Activated CD8-positive, alpha-beta memory T cell treated with anti-CD3 and anti-CD28 coated beads, Interleukin-2, amount 10 ng/mL, durations not matched to agents 7 days and 5 days (primary cell): ENCODE measurements around the gene SERPINB2. TPM values are rescaled to one million over a fixed set of nuclear protein-coding genes. Genes with fewer than 3 reads are reported as not detected.

Source experiments
- ATAC-seq: fragments of 150-1000 bp; cut with Tn5 transposase; one replicate; pipeline ENCODE4 v1.10.0; 2021; ENCODE audit warnings: moderate library complexity
- CTCF ChIA-PET: fragments of 350-600 bp; sonication (Branson Sonifier 250); formaldehyde crosslinking; loops from one replicate; lab custom pipeline; 2021; ENCODE audit warnings: antibody characterized with exemption; lab: Charles Lee
- DNase-seq: peaks from one replicate; pipeline ENCODE4 v3.0.0-alpha.2; 2020
- H3K27ac Mint-ChIP-seq: one replicate; pipeline ENCODE4 v1.8.0; 2021; ENCODE audit warnings: mild to moderate bottlenecking, mixed read lengths
- H3K27me3 Mint-ChIP-seq: one replicate; pipeline ENCODE4 v1.8.0; 2021; ENCODE audit warnings: mixed read lengths
- H3K36me3 Mint-ChIP-seq: one replicate; pipeline ENCODE4 v1.8.0; 2021; ENCODE audit warnings: mild to moderate bottlenecking, mixed read lengths
- H3K4me1 Mint-ChIP-seq: one replicate; pipeline ENCODE4 v1.8.0; 2021; ENCODE audit warnings: mixed read lengths
- H3K4me3 Mint-ChIP-seq: one replicate; pipeline ENCODE4 v1.8.0; 2021; ENCODE audit warnings: mild to moderate bottlenecking, moderate library complexity, mixed read lengths
- H3K9me3 Mint-ChIP-seq: one replicate; pipeline ENCODE4 v1.8.0; 2022; ENCODE audit warnings: low read depth, mixed read lengths
- total RNA-seq, 2 experiments: library from RNA; stranded (reverse); gene quantifications; one replicate each; pipeline ENCODE4 v1.2.3, GENCODE V29; 2021

The SERPINB2 gene
- total RNA-seq, 2 experiments from 2014 or later = not detected

GRCh38 chr18:63871836-63872235 lies 15.7 kb upstream of the SERPINB2 start:
- Mint-ChIP-seq H3K4me3 (no peak overlapping the region), H3K4me1 (no peaks in the 10 kb centered on the region), H3K9me3 (no peaks in the 10 kb centered on the region), H3K27me3 (peaks cover 7% of the 10 kb centered on the region), H3K36me3 (no peaks in the 10 kb centered on the region), H3K27ac (no peak overlapping the region)
- ATAC-seq (no peak), DNase-seq (no peak)
- CTCF ChIA-PET = no interaction called here

GRCh38 chr18:63872586-63872985 lies 14.9 kb upstream of the SERPINB2 start:
- H3K4me1 Mint-ChIP-seq = no peaks in the 10 kb centered on the region
- CTCF ChIA-PET = no interaction called here
- peaks cover 7% of the 10 kb centered on the region for H3K27me3 Mint-ChIP-seq
- no peak overlapping the region for H3K27ac Mint-ChIP-seq
- H3K9me3 Mint-ChIP-seq = no peaks in the 10 kb centered on the region
- ATAC-seq (no peak), DNase-seq (no peak)
- H3K4me3 Mint-ChIP-seq = no peak overlapping the region
- H3K36me3 Mint-ChIP-seq = no peaks in the 10 kb centered on the region

DNA sequence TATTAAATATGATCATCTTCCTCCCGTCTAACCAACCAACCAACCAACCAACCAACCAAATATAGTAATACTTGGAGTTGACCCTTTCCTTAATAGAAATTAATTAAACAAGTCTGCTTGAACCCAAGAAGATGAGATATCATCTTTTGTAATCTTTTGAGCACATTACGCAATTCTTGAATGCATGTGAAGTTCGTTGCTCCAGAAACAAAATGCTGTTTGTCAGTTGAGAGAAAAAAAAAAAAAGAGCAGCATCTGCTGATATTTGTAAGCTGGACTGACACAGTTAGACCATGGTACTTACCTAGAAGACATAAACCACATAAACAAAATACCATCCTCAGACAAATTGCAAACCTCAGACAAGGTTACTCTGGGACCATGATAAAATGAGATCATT lies 9.2 kb upstream of the SERPINB2 start:
- H3K27me3 Mint-ChIP-seq = peaks cover 11% of the 10 kb centered on the region
- H3K9me3 Mint-ChIP-seq = no peaks in the 10 kb centered on the region
- no peaks in the 10 kb centered on the region for H3K36me3 Mint-ChIP-seq
- H3K4me3 Mint-ChIP-seq = no peak overlapping the region
- CTCF ChIA-PET = no interaction called here
- DNase-seq (no peak), ATAC-seq (no peak)
- no peak overlapping the region for H3K27ac Mint-ChIP-seq
- no peaks in the 10 kb centered on the region for H3K4me1 Mint-ChIP-seq

DNA sequence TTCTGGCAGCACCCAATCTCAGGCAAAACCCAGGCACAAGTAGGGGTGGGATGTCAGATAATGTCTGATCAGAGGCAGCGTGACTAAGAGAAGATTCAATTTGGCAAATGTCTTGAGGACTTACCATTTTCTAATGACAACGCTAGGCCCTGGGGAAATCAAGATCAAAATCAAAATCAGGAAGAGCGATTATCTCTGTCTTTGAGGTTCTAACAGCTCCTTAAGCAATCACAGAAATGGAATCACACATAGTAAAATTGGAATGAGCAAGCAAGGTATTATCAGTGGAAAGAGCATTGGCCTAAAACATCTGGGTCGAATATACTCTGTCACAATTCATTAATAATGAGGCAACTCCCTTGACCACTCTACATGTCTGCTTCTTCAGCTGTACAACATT lies 8.6 kb upstream of the SERPINB2 start:
- DNase-seq (no peak), ATAC-seq (no peak)
- peaks cover 11% of the 10 kb centered on the region for H3K27me3 Mint-ChIP-seq
- no peaks in the 10 kb centered on the region for H3K36me3 Mint-ChIP-seq
- H3K4me3 Mint-ChIP-seq = no peak overlapping the region
- CTCF ChIA-PET = no interaction called here
- H3K27ac Mint-ChIP-seq = no peak overlapping the region
- no peaks in the 10 kb centered on the region for H3K4me1 Mint-ChIP-seq
- no peaks in the 10 kb centered on the region for H3K9me3 Mint-ChIP-seq

- Mint-ChIP-seq H3K4me3 (no peak overlapping the region), H3K27ac (no peak overlapping the region), H3K27me3 (peaks cover 15% of the 10 kb centered on the region), H3K9me3 (no peaks in the 10 kb centered on the region), H3K4me1 (no peaks in the 10 kb centered on the region), H3K36me3 (no peaks in the 10 kb centered on the region)
- ATAC-seq = no peak
- DNase-seq = no peak
- CTCF ChIA-PET = no interaction called here
These were observed 7.8 kb upstream of the SERPINB2 start for GRCh38 chr18:63879709-63880108.

GRCh38 chr18:63881851-63882250 lies 5.7 kb upstream of the SERPINB2 start:
- Mint-ChIP-seq H3K9me3 (no peaks in the 10 kb centered on the region), H3K27me3 (peaks cover 18% of the 10 kb centered on the region), H3K27ac (no peak overlapping the region), H3K4me1 (no peaks in the 10 kb centered on the region), H3K4me3 (no peak overlapping the region), H3K36me3 (no peaks in the 10 kb centered on the region)
- ATAC-seq = no peak
- DNase-seq = no peak
- CTCF ChIA-PET = no interaction called here

DNA sequence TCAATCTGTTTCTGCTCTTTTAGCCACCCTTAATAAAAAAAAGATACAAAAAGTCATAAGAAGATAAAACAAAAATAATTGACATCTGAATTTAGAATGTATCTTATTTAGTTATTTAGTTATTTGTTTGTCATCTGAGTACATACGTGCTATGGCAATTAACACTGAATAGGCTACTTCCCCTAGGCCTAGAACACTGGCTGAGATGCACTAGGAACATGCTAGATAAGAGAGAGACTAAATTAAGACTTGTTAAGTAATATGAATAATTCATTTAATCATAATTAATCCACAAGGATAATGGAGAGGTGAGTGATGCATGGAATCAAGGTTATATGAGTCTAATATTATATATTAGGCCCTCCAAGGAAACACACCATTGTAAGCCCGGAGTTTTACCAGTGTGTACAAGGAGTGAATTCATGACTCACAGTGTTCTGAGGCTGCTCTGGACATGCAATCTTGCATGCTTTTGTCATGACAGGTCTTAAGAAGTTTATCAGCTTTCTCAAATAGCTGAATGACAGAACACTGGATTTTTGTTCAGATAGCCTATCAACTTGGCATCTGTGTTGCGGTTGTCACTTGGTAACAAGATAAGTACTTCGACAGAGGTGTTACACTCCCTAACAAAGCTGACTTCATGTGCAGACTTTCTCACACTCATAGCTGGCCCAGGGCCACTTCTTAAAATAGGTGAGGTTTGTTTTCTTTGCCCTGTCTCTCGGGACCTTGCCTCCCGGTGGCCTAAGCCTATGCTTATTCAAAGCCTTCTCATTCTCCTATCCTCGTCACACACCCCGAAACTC lies 5.0 kb upstream of the SERPINB2 start:
- peaks cover 21% of the 10 kb centered on the region for H3K27me3 Mint-ChIP-seq
- H3K27ac Mint-ChIP-seq = no peak overlapping the region
- no peaks in the 10 kb centered on the region for H3K9me3 Mint-ChIP-seq
- CTCF ChIA-PET = no interaction called here
- H3K36me3 Mint-ChIP-seq = no peaks in the 10 kb centered on the region
- no peaks in the 10 kb centered on the region for H3K4me1 Mint-ChIP-seq
- no peak overlapping the region for H3K4me3 Mint-ChIP-seq
- ATAC-seq (no peak), DNase-seq (no peak)

DNA sequence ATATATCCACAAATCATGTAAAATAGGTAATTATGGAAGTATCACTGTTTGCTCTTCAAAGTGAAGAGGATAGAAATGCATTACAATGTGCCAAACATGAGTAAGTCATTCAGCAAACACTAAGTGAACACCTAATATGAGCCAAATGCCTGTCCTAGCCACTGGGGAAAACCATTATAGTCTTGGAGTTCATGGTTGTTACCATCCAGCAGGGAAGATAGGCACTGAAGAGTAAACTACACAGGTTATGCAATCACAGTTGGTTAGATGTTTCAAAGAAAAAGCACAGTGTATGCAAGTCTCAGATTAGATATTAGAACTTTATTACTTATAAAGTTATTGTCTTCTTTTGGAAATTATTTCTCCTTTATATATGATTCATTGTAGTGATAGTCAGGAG lies 3.9 kb upstream of the SERPINB2 start:
- H3K27ac Mint-ChIP-seq = no peak overlapping the region
- ATAC-seq (no peak), DNase-seq (no peak)
- H3K4me1 Mint-ChIP-seq = no peaks in the 10 kb centered on the region
- no peaks in the 10 kb centered on the region for H3K9me3 Mint-ChIP-seq
- CTCF ChIA-PET = no interaction called here
- H3K4me3 Mint-ChIP-seq = no peak overlapping the region
- H3K36me3 Mint-ChIP-seq = no peaks in the 10 kb centered on the region
- H3K27me3 Mint-ChIP-seq = peaks cover 20% of the 10 kb centered on the region

GRCh38 chr18:63888470-63889190 lies 1.1 kb downstream of the SERPINB2 start:
- H3K36me3 Mint-ChIP-seq = no peaks in the 10 kb centered on the region
- H3K27me3 Mint-ChIP-seq = peaks cover 13% of the 10 kb centered on the region
- ATAC-seq (no peak), DNase-seq (no peak)
- H3K4me1 Mint-ChIP-seq = no peaks in the 10 kb centered on the region
- H3K4me3 Mint-ChIP-seq = no peak overlapping the region
- CTCF ChIA-PET = no interaction called here
- H3K9me3 Mint-ChIP-seq = no peaks in the 10 kb centered on the region
- H3K27ac Mint-ChIP-seq = no peak overlapping the region

GRCh38 chr18:63889626-63890025 lies 2.1 kb downstream of the SERPINB2 start:
- Mint-ChIP-seq H3K36me3 (no peaks in the 10 kb centered on the region), H3K4me1 (no peaks in the 10 kb centered on the region), H3K27me3 (peaks cover 13% of the 10 kb centered on the region), H3K4me3 (no peak overlapping the region), H3K27ac (no peak overlapping the region), H3K9me3 (no peaks in the 10 kb centered on the region)
- CTCF ChIA-PET = no interaction called here
- ATAC-seq (no peak), DNase-seq (no peak)

DNA sequence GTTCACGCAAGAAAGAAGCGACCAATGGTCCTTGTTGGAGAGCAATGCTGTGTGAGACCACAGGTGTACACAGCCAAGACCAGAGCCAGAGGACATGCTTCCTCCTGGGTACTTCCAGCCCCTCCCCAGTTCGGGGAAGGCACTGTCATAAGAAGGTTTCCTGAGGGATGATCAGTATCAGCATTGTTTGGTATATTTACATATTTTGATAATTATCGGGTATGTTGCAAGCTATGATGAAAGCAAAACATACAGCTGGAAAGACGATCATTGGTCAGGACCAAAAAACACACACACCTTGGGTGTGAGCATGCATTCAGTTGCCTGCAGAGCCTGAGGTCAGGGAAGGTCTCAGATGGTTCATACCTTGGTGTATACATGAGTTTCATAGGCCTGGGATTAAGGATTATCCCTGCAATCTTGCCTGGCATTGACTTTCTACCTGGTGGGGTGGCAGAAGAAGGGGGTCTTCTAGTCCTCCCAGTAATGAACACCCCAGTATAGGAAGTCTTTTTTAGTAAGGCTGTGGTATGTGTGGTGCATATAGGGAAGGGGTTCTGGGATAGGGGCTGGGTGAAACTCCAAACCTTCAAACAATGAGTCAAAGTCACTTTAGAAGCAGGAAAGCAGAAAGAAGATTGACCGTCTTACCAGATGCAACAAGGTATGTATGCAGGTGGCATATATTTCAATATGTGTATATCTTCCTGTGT lies 2.9 kb downstream of the SERPINB2 start:
- Mint-ChIP-seq H3K36me3 (no peaks in the 10 kb centered on the region), H3K27me3 (peaks cover 17% of the 10 kb centered on the region), H3K27ac (no peak overlapping the region), H3K4me1 (no peaks in the 10 kb centered on the region), H3K4me3 (no peak overlapping the region), H3K9me3 (no peaks in the 10 kb centered on the region)
- no peak for DNase-seq
- ATAC-seq = no peak
- CTCF ChIA-PET = interaction anchor here (0.8 kb wide), 1 partner anchor 73 kb away, joined by 3 read pairs; no protein-coding TSS in a partner anchor

DNA sequence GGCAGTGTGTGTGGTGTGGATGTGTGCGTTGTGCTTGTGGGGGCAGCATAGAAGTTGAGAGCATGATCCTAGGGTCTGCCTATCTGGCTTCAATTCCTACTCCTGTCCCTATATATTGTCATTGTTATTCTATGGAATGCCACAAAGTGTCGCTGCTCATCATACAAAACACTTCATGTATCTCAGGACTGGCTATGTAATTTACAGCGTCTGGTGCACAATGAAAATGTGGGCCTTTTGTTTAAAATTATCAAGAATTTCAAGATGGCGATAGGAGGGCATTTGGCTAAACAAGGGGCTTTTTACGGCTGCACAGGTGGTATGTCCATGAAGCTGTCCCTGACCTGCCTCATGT lies 3.4 kb downstream of the SERPINB2 start:
- CTCF ChIA-PET = interaction anchor here (0.8 kb wide), 1 partner anchor 73 kb away, joined by 3 read pairs; no protein-coding TSS in a partner anchor
- no peaks in the 10 kb centered on the region for H3K9me3 Mint-ChIP-seq

DNA sequence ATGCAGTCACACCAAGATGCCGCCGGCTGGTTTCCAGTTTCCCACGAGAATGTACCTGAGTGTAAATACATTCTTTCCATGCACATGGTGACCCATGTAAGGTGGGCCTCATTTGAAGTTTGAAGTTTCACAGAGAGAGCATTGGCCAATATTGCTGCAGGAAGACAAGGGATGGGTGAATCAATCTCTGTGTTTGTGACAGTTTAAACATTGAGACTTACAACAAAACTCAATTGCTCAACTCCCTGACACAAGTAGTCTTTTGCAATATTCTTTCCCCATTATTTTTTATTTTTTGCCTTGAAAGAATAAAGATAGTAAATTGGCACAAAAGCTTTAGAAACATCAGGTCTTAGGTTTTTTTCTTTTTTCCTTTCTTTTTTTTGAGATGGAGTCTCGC lies 5.1 kb downstream of the SERPINB2 start:
- Mint-ChIP-seq H3K36me3 (no peaks in the 10 kb centered on the region), H3K9me3 (no peaks in the 10 kb centered on the region), H3K4me1 (no peaks in the 10 kb centered on the region), H3K27me3 (peaks cover 11% of the 10 kb centered on the region), H3K4me3 (no peak overlapping the region), H3K27ac (no peak overlapping the region)
- ATAC-seq (no peak), DNase-seq (no peak)
- CTCF ChIA-PET = no interaction called here

More for the DNA sequence above, 3.4 kb downstream of the SERPINB2 start:
- Mint-ChIP-seq H3K27me3 (peaks cover 15% of the 10 kb centered on the region), H3K4me1 (no peaks in the 10 kb centered on the region), H3K4me3 (no peak overlapping the region), H3K36me3 (no peaks in the 10 kb centered on the region), H3K27ac (no peak overlapping the region)
- no peak for DNase-seq
- ATAC-seq = no peak
